ENCODE results near the gene ITIH4.

ITIH4 gene

DNA sequence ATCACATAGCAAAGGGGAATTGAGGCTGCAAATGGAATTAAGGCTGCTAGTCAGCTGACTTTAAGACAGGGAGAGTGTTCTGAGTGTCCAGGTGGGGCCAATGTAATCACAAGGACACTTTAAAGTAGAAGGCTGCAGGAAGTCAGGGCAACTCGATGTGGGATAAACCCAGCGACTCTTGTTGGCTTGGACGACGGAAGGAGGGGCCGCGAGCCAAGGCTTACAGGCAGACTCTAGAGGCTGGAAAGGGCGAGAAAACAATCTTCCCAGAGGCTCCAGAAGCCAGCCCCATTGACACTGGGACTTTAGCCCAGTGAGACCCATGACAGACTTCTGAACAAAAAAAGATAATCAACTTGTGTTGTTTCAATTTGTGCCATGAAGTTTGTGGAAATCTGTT, 17.3 kb upstream of the ITIH4 start:
- DNase-seq: no peak

DNA sequence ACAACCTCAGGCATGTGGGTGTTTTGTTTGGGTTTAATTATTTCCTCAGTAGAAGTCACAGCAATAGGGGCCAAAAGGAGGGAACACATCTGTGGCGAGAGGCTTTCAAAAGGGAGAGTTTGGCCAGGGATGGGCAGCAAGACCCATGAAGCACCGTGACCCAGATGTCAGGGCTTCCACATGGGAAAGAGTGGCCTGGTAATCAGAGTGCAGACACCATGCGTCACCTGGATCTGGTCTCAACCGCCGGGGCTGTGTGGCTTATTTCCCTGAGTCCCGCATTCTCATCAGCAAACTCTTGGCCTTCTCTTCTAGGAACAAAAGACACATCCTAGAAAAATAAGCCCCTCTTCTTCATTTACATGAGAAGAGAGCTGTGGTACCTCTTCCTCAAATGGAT, 16.8 kb upstream of the ITIH4 start:
- no peak for DNase-seq

DNA sequence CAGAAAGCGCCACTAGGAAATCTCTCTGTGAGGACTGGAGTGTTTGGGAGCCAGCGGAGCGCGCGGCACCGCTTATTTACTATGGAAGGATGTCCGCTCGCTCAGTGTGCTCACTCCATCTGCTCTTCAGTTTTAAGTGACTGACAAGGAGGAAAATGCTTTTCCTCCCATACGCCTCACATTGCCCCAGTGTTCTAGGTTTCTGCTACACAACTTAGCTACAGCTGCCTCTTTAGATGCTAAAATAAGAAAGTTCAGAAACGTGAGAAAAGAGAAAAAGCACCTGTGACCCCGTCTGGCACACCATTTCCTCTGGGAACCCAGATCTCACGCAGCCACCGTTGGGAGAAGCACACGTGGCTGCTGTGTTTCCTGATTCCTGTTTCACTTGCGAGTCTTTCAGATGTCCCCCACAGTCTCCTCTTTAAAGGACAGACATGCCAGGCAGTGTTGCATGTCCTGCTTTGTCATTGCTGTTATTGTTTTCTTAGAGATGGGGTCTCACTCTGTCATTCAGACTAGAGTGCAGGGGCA, 16.0 kb upstream of the ITIH4 start:
- no peak for DNase-seq

DNA sequence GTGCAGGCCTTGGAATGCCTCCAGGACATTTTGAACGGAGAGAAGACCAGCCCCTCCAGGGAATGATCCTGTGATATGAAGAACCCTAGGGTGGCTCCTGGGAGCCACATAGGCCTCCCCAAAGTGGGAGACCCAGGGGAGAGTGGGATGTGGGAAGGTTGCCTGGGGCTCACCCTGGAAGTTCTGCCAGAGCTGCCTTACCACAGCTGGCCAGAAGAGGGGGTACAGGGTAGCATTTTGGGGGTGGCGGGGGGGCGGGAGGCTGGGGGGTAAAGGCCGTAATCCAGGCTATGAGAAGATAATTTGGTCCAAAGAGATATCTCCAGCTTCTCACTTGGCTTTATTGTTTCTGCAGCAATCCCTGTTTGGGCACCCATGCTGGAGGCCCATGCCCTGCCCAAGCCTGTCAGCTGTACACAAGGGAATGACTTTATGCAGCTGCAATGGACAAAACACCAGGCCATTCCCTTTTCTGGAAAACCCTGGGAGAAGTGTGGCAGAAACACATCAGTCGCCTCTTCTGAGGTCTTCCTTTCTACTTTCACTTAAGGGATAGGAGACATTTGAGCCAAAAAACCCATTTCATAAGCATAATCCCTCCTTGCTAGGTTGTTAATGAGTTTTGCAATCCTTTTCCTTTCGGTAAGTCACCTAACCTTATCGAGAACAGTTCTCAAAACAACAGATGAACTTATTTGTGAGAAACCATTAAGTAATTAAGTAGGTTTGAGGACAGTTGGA, 15.4 kb upstream of the ITIH4 start:
- DNase-seq: no peak

DNA sequence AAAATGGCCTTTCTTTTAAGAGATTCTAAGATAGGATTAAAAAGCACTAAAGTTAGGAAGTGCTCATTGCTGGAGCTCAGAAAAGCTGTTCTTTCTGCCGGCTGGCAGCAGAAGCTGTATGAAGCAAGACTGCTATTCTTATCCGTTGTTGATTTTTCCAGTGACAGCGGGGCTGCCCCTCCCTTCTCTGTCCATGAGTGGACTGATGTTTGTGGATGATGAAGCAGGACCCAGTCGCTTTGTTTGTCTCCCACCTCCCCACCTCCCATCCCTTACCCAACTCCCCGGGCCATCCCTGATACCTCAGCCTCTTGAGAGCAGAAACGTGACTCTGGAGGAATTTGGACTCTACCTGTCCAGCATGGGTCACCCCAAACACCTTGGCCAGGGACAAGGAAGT, 14.7 kb upstream of the ITIH4 start:
- no peak for DNase-seq

DNA sequence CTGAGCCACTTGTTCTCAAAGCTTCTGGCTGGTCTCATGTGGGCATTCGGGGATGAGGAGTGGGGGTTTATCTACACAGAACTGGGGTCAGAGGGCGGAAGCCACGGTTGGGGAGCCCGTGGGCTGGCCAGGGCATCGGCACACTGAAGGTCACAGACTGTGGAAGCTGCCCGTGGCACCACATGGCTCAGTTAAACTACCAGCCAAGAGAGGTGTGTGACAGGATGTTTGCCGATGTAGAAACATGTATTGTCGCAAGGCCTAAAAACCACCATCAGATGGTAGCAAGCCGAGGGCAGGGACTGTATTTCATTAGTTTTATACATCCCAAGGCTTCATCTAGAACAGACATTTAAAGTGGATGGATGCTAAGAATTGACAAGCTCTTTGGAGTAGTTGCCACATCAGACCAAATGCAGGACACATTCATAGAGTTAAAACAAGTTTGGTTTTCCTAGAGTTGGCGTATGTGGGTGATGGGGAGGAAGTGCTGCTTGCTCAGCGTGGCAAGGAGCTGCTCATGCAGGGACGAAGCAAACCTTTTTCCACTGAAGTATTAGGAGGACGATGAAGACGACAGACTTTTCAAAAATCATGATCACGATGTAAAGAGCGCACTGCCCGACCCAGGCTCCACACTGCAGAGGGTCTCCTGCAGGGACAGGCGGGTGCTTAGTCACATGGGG, 14.0 kb upstream of the ITIH4 start:
- no peak for DNase-seq

DNA sequence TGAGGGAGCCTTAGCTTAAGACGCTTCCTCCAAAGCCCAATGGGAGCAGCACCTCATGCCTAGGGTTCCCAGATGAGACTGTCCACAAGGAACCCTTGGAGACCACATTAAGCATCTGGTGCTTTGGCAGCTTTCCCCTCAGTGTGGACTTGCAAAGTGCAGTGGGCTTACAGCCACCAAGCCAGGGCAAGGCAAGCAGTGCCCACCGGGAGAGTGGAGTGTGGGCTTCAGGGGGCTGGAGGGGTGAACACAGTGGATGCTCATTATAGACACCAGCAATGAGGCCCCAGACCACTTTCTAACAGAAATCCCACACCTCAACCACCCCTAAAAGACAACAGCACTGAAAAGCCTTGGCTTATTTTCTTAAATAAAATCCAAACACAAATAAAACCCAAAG, 13.4 kb upstream of the ITIH4 start:
- DNase-seq: no peak

DNA sequence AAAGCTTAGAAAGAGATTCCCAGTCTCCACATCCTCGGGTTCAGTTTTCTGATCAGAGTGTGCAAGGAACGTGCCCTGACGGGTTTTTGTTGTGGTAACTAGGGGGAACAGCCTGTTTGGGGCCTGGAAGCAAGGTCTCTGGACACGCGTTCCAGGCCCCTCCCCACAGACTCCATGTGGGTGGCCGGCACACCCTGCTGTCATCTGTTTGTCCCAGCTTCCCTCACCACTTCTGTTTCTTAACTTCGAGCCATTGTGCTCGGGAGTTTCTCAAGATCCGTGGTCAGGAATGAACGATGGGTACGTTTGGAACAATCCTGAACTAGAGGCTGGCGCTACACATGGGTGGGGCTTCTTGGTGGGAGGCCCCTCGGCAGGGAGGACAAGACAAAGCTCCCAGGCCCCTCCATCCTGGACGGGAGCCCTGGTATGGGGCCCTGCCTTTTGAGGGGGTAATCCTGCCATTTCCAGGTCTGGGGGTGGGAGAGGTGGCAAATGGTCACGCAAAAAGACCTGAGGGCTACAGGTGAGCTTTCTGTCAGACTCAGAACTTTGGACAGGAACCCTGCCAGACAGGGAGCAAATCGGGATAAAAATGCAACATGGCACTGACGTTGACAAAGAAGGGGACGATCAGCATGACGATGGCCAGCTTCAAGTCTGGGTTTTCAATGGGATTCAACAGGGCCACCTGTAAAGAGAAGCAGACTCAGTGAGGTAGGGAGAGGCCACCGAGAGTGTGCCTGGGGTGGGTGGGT, 12.8 kb upstream of the ITIH4 start:
- no peak for DNase-seq

DNA sequence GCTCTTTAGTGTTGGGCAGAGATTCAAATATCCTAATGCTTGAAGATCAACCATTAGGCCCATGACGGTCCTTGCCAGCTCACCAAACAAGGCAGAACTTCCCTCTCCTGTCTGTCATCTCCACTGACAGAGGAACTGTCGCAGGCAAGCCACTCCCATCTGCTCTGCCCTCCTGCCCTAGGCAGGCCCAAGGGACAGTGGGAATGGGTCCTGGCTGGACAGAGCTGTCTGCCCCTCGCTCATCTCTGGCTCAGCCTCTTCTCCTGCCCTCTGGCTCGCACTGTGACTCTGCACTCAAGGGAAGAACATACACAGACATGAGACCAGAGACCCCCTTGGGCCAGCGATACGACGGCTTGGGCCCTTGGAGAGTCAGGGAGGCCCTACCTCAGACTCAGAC, 12.0 kb upstream of the ITIH4 start:
- no peak for DNase-seq

DNA sequence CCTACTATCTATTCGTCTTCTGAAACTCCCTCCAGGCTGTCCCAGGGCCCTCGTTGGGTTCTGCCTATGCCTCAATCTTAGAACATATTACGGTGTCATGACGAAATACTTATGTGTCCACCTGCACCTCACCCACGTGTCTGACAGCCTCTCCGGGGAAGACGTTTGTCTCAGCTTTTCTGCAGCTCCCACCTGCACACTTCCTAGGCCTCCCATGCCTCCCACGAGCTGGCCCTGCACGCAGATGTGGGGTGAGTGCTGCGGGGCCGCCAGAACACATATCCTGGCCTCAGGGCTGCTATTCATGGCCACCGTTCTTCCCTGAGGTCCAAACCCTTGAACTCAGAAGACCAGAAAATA, 11.5 kb upstream of the ITIH4 start:
- DNase-seq: no peak

DNA sequence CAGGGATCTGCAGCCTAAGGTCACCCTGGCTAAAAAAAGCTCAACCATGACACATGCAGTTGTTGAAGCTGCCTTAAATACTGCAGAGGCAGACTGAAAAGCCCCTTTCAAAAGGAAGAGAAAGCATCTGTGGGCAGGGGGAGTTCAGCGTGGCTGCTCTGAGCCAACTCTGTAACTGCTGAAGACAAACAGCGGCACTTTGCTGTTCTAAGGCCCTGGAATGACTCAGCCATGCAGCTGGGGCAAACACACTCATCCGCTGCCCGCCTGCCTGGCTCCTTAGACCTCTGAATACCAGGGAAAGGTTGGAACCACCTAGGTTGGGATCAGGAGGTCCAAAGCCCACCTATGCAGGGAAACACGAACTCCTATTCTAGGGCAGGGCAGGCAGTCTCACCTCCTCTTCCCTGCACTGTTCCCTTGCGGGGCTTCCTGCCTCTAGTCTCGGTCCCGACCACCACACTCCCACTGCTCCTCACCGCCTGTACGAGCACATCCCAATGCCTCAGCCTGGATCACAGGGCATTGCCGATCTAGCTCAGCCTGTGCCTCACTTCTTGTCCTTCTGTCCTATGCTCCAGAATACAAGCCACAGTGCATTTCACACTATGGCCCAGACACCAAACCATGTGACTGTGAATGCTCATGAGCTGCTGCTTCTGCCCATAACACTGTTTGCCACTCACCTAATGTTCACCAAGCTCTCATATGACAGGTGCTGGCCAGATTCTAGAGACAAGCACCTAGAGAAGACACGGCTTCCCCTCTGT, 10.9 kb upstream of the ITIH4 start:
- DNase-seq: no peak

DNA sequence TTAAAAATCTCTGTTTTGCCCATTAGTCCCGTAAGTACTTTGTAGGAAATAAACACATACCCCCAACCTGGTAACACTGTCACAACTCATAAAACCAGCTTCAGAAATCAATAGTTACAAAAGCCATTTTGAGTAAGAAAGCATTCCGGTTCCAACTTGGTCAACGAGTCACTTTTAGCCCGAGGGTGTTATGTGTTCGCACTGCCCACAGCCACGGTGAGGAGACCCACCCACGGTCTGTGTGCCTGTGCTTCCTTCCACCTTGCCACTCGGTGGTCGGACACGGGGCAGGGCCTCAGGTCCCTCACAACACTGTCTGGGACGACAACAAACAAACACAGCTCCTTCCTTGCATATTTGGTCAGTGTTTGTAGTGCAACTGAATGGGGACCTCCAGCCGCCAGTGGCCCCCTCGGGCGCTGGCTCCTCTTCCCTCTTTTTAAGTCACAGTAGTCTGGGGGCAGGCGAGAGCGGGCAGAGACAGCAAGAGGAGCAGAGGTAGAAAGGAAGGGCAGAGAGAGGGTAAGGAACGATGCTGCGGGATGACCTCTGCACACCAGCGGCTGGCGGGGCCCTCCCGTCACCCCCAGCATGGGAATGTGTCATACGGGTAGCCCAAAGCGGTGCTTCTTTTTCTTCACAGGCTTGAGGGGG, 9.5 kb upstream of the ITIH4 start:
- DNase-seq: no peak

DNA sequence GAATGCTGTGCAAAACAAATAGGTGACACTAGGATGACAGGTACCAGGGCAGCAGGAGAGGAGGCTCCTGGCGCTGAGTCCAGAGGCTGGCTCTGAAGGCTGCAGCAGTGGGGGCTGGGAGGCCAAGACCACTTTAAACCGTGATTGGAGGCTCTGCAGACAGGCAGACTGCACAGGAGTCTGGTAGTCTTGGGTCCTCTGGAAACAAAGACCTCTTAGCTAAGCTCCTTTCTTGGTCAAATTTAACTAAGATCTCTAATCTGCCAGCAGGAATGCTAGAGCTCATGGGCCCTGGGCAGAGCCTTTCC, 8.8 kb upstream of the ITIH4 start:
- no peak for DNase-seq

DNA sequence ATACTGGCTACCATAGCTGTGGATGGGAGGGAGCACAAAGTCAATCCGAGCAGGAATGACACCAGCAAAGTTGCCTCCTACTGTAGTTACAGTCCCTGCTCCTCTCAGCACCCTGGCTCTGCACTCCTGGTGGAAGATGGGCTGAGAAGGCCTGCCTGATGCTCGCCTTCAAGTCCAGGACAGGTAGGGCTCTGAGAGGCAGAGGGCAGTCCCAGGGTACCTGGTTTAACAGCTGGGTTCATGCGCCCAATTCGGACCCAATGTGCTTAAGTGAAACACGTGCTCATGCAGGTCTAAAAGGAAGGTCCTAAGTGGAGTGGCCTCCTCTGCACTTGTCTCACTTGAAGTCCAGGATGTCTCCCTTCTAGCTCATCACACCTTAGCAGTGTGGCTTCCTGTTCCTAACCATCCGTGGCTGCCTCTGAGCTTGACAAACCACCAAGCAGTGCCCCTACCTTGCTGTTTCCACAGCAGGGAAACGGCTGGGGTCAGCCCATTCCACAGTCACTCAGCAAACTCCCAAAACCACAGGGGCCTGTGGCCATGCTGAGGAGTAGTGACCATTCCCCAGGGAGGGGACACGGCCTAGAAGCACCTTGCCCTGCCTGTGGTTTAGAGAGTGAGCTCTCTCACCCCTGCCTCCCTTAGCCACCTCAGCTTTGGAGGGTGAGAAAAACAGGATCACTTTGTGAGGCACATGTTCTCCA, 8.2 kb upstream of the ITIH4 start:
- DNase-seq: no peak

DNA sequence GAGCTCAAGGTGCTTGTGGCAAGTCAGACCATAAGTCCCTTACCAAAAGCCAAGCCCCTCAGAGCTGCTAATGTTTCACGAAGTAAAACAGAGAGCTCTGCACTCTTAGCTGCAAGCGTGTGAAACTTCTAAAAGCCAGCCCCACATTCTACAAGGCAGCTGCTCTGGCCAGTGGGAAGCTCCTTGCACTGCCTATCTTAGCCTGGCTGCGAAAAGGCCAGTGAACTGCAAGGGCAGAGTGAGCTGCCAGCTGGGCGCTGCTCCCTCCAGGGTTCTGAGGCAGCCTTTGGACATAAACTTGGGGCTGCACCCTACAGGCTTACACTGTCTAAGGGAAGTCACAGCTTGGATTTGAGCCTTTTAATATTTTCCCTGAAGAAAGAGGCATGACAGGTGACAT, 6.5 kb upstream of the ITIH4 start:
- no peak for DNase-seq

DNA sequence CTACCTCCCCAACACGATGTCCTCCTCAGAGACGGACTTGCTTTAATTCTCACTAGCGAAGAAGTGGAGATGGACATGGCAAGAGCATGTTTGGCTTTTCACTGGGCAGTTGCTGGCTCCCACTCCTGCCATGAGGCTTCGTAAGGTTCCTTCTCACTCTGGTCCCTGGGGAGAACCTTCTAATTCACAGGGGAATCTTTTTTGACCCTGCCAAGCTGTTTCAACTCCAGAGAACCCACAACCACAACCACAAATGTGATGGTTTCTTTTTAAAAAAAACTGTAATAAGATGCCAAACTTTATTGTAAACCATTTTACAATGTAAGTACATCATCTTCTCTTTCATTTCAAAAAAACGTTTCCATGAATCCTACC, 6.0 kb upstream of the ITIH4 start:
- no peak for DNase-seq

DNA sequence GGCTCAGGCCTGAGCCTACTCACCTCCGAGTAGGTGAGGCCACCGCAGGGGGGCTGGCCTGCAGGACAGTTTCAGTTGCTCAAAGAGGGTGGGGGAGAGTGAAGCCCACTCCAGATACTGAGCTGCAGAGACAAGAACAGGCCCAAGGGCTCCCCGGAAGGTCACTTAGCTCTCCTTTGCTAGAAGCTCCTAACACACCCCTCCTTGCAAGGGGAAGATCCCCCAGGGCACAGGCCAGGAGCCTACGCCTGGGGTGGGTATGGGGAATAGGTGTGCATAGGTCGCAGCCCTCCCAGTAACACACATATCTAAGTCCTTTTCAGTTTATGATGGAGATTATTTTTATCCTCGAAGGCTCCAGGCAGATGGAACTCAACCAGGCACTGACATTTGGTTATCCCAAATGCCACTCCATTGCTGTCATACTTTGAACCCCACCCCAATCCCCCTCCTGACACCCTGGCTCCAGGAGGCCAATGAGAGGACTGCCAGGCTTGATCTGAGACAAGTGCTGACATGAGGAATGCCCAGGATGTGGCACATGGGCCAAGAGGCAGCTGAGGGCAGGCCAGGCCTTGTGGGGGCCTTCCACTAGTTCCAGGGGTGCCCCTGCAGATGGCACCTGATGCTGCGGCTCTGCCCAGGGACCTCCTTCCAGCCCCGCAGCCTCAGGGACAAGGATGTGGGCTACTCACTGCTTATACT, 5.4 kb upstream of the ITIH4 start:
- no peak for DNase-seq

DNA sequence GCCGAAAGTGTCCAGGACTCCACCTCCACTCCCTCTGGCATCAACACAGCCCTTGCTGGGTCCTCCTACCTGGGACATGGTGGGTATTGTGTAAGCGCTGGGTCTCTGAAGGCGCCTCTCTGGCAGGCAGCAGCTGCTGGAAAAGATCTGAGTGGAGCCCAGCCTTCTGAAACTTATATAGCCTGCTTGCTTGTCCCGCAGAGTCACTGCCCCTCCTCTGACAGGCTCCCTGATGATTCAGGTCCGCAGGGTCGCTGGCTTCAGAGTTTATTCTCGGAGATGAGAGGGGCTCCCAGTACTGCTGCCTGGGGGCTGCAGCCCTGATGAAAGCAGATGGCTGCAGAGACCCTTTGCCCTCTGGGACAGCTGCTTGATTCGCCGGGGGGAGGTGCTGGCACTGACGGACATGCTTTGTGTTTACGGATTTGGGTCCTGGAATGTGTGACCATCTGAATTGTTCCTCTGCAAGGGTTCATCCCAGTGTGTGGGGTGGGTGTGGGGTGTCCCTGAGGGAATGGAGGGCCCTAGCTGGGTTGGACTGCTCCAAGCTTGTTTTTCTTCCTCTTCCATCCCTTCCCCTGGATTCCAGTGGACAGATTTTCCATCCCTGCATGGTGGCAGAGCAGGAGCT, 4.5 kb upstream of the ITIH4 start, which contains the start of gene MUSTN1:
Gene MUSTN1 (minus strand): TSS at position 149 of the 631 bp plus-strand sequence. CDS start 71 bp downstream, at position 78.
- no peak for DNase-seq

DNA sequence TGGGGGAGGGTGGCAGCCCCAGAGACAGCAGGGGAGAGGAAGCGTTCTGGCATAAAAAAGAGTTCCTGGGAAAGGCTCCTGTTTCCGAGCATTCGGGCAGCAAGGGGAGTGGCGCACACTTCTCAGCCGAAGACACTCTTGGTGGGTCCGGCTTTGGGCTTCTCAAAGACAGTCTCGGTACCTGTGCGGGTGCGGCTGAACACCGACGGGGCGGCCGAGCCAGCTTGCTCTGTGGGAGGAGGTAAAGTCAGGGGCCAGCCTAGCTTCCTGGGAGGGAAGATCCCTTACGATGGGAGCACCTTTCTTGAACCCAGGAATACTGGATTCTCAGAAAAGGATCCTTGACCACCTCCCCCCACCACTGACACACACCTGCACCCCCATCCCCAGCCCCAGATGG, 2.7 kb upstream of the ITIH4 start:
- DNase-seq: no peak

DNA sequence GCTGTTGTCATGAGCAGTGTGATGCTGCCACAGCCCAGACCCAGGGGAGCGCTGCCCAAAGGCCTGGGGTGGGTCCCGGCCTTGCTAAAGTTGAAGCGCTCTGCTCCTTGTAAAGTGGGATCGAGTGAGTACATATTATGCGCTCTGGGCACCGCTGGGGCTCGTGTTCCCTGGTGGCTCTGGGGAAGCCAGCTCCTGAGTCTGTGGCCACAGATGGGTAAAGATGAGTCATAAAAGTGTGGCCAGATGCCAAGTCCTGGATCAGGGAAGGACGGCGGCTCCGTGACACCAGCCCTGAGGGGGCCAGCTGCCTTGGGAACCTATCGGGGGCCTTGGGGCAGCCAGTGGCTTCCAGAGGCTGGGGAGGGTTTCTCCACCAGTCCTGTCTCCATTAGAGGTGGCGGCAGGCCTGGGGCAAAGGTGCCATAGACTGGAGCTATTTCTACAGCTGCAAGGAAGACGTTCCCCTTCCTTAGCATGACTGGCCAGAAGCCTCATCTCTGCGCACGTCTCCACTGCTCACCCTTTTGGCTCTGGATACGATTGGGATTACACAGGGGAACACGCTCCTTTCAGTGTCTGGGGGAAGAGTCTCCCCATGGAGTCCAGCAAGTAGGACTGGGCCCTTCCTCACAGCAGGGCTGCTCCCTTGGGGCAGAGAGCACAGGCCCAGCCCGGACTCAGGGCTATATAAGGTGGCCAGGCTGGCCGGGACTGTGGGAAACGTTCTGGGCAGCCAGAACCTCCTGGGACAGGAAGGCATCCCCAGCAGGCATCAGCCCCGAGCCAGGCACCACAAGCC, 1.2 kb upstream of the ITIH4 start:
- DNase-seq: no peak

Data from activated gamma-delta T cell (primary cell).